IPS DF 4.7 (cell line): ENCODE results near the gene PPP1R9B.

Source experiments
- DNase-seq: peaks from one replicate; pipeline ENCODE4 v3.0.0-alpha.2; 2013; ENCODE audit warnings: low spot score; ENCODE audit errors: extremely low read depth

The PPP1R9B gene

DNA sequence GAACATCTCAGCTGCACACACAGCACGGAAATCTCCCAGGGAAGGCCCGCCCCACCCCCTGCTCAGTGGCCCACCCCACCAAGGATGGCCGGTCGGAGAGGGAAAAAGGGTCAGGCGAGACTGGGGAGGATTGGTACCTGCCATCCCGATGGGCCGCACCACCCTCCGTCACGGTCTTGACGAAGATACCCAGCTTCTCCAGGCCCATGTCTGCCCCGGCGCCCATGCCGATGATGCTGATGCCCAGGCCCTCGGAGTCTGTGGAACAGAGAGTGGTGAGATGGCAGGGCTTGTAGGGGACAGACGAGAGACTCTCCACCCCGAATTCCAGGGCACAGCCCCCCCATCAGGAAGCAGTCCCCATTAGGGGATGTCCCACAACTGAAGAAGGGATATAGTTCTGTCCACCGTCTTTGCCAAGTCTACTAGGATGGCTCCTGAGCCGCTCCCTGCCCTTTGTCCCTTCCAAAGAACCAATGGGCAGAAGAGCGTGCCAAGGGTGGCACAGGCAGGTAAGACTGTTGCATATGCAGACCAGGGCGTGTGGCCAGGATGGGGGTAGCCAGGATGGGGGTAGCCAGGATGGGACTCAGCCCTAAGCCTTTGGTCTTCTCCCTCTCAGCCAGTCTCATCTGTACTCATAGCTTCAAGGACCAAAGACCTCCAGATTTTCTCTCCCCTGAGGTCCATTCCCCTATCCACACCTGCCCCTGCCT is 6.9 kb downstream of the PPP1R9B start:
- no peak for DNase-seq

DNA sequence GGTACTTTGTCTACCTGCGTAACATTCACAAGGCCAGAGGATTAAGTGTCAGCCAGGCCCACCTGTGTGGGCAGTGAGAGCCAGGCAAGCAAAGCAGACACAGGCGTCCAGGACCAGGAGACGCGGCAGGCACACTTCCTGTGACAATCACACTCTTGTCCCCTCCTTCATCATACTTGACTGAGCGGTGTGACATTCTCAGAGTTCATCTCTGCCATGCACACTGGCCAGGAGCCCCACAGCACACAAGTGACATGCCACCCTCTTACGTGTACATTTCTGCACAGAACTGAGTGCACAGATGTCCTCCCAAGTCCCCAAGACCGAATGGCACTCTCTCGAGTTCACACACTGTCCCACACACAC is 8.7 kb downstream of the PPP1R9B start:
- no peak for DNase-seq

DNA sequence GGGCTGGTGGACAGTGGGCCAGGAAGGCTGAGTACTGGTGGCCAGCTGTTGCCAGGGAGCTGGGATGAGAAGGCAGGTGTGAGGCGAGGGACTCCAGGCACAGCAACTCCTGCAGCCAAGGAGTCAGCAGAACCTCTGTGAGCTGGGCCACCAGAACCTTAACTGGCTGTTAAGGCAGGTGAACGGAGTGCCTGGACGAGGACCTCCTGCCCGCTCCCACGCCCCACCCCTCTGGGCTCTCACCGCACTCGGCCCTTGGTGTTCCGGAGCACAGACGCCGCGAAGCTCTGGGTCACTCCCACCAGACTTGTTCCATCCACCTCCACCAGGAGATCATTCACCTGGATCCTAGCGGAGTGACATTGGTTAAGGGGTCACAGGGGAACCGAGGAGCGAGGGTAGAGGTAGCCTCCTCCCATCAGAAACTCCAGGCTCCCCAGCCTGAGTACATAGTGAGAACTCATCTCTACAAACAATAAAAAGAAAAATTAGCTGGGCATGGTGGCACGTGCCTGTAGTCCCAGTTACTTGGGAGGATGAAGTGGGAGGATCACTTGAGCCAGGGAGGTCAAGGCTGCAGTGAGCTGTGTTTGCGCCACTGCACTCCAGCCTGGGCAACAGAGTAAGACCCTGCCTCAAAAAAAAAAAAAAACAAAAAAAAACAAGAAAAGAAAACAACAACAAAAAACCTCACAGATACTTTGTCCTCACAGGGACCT is 9.3 kb downstream of the PPP1R9B start:
- no peak for DNase-seq

DNA sequence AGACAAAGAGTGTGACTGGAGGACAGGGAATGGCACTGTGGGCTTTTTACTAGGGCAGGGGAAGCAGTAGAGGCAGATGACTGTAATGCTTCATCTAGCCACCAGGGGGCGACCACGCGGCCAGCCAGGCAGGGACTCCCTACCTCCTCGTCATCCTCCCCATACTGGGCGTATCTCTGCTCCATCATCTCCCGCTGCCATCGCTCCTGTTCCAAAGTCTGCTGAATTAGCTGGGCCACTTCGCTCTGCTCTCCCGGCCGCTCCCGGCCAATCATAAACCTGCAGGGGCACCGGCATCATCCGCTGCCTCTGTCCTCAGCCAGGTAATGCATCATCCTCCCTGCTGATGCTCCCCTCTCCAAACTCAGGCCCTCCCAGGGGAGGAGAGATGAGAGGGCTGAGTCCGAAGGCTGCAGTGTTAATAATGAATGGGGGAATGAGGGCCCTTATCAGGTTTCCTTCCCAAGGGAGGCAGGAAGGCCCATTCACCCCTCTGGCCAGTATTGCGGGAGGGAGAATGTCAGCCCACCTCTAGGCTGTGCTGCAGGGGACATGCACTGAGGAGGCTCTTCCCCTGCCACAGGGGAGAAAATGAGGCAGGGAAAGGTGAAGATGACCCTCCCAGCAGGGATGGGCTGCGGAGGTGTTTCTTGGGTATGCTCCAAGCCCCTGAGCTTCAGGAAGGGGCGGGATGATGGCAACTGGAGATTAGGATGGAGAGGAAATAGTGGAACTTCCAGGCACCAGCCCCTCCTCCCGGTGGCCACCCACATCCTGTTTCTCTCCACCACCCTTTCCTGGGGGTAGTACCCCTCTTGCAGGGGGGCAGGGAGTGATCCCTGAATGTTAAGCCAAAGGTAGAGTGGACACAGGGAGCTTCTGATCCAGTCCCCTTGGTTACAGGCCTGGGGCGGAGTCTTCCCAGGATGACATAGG is 10.3 kb downstream of the PPP1R9B start:
- no peak for DNase-seq

DNA sequence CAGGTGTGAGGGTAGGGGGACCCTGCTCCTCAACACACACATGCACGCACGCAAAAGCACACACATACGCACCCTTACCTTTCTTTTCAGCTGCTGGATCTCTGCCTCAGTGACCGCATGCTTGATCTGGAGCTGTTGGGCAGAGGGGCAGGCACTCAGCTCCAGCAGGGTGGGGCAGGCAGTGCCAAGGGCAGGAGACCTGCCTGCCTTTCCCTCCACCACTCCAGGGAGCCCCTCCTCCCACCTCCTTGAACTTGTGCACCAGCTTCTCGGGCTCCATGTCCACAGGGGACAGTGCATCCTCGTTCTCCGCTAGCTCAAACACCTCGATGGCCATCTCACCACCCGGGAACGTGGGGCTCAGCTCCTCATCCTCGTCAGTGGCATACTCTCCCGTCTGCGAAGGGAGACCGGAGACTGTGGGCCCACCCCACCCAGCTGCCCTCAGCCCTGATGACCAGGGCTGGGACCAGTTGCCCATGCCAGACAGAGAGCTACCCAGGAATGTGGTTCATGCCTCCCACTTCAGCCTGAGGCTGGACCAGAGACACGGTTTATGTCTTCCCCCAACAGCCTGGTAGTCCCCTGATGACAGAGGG is 11.2 kb downstream of the PPP1R9B start:
- no peak for DNase-seq

DNA sequence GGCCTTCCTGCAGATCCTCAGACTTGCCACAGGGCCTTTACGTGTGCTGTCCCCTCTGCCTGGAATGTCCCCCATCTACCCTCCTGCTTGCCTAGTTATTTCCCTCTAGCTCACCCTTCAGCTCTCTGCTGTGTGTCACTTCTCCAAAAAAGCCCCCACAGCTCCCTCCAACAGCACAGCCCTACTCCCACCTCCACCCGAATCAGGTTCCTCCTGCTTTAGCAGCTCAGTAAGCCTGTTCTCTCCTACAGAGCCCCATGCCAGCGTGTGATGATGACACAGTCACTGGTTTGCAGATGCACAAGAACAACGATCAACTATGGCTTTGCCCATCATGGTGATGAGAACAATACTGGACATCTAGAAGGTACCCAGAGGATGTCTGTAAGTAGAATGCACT is 13.4 kb downstream of the PPP1R9B start:
- DNase-seq, result no peak

DNA sequence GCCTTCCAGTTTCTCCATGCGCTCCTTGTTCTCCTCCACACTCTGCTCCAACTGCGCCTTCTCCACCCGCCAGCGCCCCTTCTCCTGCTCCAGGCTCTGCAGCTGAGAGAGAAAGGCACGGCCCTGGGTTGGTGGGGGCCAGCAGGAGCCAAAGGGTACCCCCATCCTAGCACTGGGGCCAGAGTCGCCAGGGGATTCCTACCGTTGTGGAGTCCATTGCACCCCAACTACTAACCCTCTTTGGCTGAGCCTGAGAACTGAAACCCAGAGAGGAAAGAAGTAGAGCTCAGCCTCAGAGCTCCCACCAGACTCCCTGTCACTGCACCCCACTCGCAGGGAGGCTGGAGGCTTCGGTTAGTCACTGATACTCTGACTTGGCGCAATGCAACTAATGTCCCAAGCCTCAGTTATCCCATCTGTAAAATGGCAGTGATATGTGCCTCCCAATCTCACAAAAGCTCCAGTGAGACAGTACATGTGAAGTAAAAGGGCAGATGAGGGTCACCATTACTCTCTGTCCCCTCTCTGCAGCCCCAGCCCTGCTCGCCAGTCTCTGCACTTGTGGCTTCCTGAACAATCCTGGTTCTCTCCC is 14.3 kb downstream of the PPP1R9B start:
- no peak for DNase-seq

DNA sequence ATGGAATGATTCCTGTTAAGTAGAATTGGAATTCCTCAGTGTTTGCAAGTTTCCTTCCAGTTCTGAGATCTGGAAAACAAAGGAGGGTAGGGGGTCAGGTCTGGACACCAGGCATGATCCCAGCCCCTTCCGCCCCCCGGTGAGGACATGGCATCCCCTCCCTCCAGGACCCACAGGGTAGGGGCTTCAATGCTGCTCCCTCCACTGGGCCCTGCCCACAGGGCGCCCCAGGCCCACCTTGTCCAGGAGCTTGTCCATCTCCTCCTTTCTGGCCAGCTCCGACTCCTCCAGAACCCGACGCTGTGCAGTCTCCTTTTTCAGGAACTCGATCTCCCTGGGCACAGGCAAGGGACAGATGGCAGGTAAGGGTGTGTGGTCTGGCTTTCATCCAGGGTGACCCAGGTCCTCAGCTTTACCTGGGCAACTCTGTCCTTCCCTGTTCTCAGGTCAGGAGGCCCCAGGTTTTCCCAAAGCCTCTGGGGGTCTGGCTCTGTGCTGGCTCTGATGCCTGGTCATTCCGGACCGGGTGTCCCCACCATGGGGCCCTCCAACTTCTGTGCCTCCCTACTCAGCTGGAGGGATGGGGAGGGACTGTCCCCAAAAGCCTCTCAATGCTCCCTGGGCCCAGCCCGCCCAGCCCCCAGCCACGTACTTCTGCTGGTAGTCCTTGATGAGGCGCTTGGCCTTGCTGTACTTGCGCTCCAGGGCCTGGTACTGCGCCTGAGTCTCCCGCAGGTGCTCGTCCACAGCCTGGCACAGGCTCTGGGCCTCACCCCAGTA is 15.0 kb downstream of the PPP1R9B start:
- no peak for DNase-seq

DNA sequence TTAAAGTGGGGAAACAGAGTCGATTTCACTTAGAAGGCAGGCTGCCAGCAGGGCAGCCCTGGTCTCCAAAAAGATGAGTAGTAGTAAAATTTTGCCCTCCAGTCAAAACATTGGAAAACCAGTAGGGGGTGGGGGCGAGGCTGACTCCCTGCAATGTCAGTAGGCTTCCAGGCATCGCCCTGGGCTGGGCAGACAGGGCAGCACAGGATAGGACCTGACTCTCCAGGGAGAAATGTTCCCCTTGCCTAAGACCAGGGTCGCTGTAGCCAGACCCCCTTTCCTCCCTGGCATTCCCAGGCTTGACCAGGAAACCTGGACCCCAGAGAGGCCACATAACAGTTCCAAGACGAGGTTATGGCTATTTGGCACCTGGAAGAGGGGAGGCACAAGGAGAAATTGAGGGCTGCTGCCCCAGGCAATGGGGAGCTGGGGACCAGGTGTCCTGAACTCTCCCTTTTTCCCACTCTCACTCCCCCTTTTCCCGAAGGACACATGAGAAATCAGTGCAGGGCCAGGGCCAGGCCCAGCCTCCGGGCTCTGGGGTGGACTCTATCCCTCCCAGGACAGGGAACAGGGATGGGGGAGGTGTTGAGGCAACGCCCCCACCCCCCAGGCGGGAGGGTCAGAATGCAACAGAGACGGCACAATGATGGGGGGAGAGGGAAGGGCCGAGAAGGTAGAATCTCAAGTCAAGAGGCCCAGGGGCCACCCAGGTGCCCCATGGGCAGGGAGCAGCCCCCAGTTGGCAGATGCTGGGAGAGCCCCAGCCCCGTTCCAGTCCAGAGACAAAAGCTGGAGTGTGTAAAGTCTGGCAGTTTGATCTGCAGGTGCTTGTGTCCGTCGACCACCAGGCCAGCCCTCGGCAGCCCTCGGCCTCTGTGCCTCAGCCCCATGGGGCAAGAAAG is 16.0 kb downstream of the PPP1R9B start:
- no peak for DNase-seq

DNA sequence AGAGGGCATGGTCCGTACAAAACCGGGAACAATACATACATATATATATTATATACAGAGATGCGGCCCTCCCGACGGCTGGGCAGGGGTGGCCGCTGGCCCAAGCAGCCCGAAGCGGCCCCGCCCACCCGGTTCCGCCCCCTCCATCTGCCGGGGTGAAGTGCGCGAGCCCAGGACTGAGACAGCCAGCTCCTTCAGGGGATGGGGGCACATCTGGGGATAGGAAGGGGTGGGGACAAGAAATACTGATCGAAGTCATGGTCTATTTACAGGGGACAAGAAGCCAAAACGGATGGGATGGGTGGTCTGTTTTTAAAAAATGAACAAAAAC is 16.7 kb downstream of the PPP1R9B start:
- DNase-seq, result no peak

DNA sequence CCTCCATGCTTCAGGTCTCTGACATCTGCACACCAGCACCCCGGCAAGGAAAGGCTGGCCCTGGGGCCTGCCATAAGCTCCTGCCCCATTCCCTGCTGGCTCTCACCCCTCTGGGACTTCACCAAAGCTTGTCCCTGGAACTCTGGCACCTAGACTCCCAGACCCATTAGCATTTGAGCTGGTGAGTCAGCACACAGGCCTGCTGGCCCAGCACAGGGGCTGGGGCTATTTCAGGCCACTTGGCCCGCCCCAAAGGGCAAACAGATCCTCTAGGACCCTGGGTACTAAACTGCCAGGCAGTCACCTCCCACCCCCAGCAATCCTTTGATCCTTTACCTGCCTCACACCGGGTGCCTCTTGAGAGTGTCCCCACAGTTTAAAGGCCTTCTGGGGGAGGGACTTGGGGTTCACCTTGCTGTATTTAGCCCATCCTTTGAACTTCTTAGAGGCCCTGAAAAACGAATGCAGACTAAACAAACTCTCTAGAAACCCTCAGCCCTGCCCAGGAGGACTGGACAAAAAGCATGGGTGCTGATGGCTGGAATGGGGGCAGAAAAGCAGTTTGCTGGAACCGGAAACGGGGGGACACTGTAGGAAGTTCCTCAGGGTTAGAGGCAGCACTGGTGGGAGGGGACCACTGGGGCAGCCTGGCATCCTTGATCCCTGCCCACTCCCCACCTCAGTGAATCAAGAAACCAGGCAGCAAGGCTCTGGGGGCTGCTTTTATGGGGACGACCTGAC is 17.3 kb downstream of the PPP1R9B start:
- DNase-seq, result no peak

DNA sequence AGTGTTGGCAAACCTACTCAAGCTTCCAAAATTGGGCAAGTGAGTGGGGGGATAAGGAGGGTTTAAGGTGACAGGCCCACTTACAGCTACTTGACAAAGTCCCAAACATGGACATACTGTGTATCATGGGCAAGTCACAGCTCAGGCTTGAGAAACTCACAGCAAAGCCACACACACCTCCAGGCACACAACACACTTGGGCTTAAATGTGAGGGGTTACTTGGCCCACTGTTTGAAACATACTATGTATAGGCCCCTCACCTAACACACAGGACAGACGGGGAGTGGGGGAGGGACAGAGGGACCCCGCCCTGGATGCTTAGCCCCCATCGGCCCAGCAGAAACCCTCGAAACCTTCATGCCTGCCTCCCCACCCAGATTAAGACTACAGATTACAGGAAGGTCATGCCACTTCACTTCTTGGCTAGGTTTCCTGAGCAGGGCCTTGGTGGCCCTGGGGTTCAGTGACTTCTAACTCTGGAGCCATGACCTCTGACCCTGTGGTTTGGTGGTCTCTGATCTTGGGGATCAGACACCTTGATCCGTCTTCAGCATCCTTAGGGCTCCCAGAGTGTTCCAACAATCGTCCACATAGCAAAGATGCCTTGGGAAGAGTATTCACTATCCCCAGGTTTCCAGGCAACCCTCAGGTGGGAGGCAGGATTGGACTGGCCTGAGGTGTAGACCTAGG is 18.2 kb downstream of the PPP1R9B start:
- DNase-seq, result no peak

DNA sequence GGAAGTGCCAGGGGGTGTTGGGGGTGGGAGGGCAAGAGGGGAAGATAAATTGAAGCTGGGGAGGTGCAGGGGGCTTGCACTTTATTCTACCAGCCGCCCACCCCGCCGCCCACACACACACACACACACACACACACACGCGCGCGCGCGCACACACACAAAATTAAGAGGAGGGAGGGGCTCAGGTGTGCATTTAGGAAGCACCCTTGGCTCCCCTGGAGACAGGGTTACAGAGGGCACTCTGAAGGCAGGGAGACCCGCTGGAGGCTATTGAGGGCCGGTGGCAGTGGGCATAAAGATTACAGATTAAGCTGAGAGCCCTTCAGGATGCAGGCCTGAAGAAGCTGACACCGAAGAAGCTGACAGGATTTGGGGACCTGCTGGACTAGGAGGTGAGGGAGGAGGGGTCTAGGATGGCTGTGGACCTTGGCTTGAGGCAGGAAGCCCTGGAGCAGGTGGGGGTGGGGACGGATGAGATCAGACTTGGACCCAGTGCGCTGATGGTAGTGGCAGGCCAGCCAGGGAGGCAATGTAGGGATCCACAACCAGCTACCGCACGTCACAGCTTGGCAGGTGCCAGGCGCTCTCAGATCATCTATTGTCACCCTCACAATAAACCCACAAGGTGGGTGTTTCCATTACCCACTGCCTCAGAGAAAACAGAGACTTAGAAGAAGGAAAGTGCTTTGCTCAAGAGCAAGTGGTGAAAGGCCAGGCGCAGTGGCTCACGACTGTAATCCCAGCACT is 19.7 kb downstream of the PPP1R9B start:
- no peak for DNase-seq

DNA sequence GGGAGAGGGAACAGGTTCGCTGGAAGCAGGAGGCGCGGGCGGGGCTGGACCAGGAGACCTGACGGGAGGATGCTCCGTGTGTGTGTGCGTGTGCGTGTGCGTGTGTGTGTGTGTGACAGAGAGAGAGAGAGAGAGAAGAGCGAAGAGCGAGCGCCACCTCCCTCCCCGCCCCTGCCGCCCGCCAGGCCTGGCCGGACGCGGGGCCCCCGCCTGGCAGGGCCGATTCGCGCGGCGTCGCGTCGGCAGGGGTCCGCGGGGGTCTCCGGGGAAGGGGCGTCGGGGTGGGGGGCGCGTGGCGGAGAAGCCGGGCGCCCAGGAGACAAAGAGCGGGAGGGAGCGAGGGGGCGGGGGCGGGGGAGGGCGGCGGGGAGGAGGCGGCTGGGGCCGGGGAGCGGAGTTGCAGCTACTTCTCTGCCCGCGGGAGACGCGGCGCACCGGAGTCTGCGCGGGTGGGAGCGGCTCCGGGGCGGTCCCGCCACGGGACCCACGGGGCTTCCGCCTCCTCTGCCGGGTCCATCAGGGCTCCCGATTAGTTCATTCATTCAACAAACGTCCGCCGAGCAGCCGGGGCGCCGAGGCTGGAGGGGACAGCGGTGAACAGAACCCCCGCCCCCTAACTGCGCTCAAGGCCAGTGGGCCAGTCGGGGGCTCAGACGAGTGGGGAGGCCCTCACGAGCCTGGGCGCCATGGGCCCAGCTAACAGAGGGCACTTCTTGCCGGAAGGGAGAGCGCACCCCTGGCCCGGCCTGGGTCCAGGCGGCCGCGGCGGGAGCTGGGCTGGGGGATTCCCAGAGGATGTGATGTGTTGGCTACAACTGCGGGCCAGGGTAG is 20.5 kb downstream of the PPP1R9B start, which contains the start of gene SAMD14:
TSS of gene SAMD14 (minus strand) at position 433 of the 831 bp plus-strand sequence. CDS start 5,201 bp downstream, outside the sequence.
- DNase-seq, result no peak

DNA sequence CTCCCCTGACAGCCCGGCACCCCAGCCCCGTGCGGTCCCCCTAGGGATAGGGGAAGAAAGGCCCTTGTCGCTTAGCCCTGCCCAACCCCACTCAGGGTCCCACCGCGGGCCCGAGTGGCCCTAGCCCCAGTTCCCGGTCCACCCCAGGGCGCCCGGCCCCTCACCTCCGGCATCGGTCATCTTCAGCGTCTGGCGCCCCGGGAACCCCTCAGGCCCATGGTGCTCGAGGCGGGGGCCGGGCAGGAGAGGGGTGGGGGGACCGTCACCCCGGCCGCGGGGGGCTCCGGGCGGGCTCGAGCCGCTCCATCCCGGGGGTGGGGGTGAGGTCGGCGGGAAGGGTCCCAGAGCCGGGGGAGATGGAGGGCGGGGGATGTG is 21.1 kb downstream of the PPP1R9B start:
- no peak for DNase-seq
